ENCODE data around the gene WDR37.
"Not testable (repeated sequence)": the region's sequence is repeated elsewhere in the genome, so short reads cannot be mapped to it uniquely, and the experiment has no call there.

Gene WDR37

GRCh38 chr10:1057106-1057657 is 997 bp downstream of the WDR37 start:
- DNase-seq (ENCODE audit: low read depth), result peak; percentile 30
- no peak for TF ChIP-seq CTCF (conservative IDR thresholded peaks at IDR 0.05; ENCODE audit: low read depth, low read length)
- peak overlapping the region; percentile 93 for H3K4me3 ChIP-seq (ENCODE audit: low read depth, low read length)

GRCh38 chr10:1058017-1058416 is 1.8 kb downstream of the WDR37 start:
- no peak for DNase-seq (ENCODE audit: low read depth)
- H3K4me3 ChIP-seq (ENCODE audit: low read depth, low read length), result no peak overlapping the region
- TF ChIP-seq CTCF (conservative IDR thresholded peaks at IDR 0.05; ENCODE audit: low read depth, low read length), result no peak

GRCh38 chr10:1059902-1060301 is 3.7 kb downstream of the WDR37 start:
- no peak for TF ChIP-seq CTCF (conservative IDR thresholded peaks at IDR 0.05; ENCODE audit: low read depth, low read length)

GRCh38 chr10:1061930-1062774 is 6.0 kb downstream of the WDR37 start:
- H3K4me3 ChIP-seq (ENCODE audit: low read depth, low read length), result no peak overlapping the region
- no peak for TF ChIP-seq CTCF (conservative IDR thresholded peaks at IDR 0.05; ENCODE audit: low read depth, low read length)
- DNase-seq (ENCODE audit: low read depth), result peak; percentile 63

More at GRCh38 chr10:1059902-1060301, 3.7 kb downstream of the WDR37 start:
- H3K4me3 ChIP-seq (ENCODE audit: low read depth, low read length), result no peak overlapping the region
- DNase-seq (ENCODE audit: low read depth), result no peak

- TF ChIP-seq CTCF (conservative IDR thresholded peaks at IDR 0.05; ENCODE audit: low read depth, low read length), result no peak
- no peak for DNase-seq (ENCODE audit: low read depth)
- no peak overlapping the region for H3K4me3 ChIP-seq (ENCODE audit: low read depth, low read length)
Observed at GRCh38 chr10:1063232-1063865, 7.2 kb downstream of the WDR37 start.

- no peak overlapping the region for H3K4me3 ChIP-seq (ENCODE audit: low read depth, low read length)
- no peak for DNase-seq (ENCODE audit: low read depth)
- TF ChIP-seq CTCF (conservative IDR thresholded peaks at IDR 0.05; ENCODE audit: low read depth, low read length), result no peak
Observed at GRCh38 chr10:1064964-1065247, 8.7 kb downstream of the WDR37 start.

GRCh38 chr10:1066734-1067133 is 10.5 kb downstream of the WDR37 start:
- DNase-seq (ENCODE audit: low read depth); H3K4me3 ChIP-seq (ENCODE audit: low read depth, low read length): not testable (repeated sequence)
